Right lung (tissue), 10 donors: ENCODE data around the gene TNPO1. TPM values are rescaled to one million over a fixed set of nuclear protein-coding genes. Genes with fewer than 3 reads are reported as not detected.
"Not testable (repeated sequence)": the region's sequence is repeated elsewhere in the genome, so short reads cannot be mapped to it uniquely, and the experiment has no call there.

Source experiments
- DNase-seq, 2 donors: peaks; one replicate each; pipeline ENCODE4 v3.0.0-alpha.2; 2013
- long read RNA-seq, 8 donors: transcript quantifications; one replicate each; lab custom pipeline, GENCODE V29; 2026
- polyA plus RNA-seq, 5 donors: library from polyadenylated mRNA; unstranded; fragments of 120-200 nt; gene quantifications; one replicate each; pipeline versions ENCODE4 v1.2.1 to v1.2.3, GENCODE V29; 2013; ENCODE audit warnings: inconsistent platforms in 1 of 5, low replicate concordance in 1 of 5; ENCODE audit not compliant: insufficient read length in 5 of 5, insufficient read depth in 1 of 5

Gene TNPO1
- polyA plus RNA-seq = 10 to 100 TPM; 49.2 to 97.1 (median 88.9) TPM
- long read RNA-seq, donor 1, full-length matches to known transcripts = 7 of 7 reads
- long read RNA-seq, donor 1, partial matches to known transcripts = 0 of 7 reads
- long read RNA-seq, donor 1, other reads (novel, unspliced or antisense) = 0 of 7 reads
- long read RNA-seq, donor 2, full-length matches to known transcripts = 1 of 25 reads
- long read RNA-seq, donor 2, partial matches to known transcripts = 24 of 25 reads
- long read RNA-seq, donor 2, other reads (novel, unspliced or antisense) = 0 of 25 reads
- long read RNA-seq, donor 3, full-length matches to known transcripts = 6 of 6 reads
- long read RNA-seq, donor 3, partial matches to known transcripts = 0 of 6 reads
- long read RNA-seq, donor 3, other reads (novel, unspliced or antisense) = 0 of 6 reads
- long read RNA-seq, donor 4, full-length matches to known transcripts = 6 of 6 reads
- long read RNA-seq, donor 4, partial matches to known transcripts = 0 of 6 reads
- long read RNA-seq, donor 4, other reads (novel, unspliced or antisense) = 0 of 6 reads
- long read RNA-seq, donor 5, full-length matches to known transcripts = 3 of 3 reads
- long read RNA-seq, donor 5, partial matches to known transcripts = 0 of 3 reads
- long read RNA-seq, donor 5, other reads (novel, unspliced or antisense) = 0 of 3 reads
- long read RNA-seq, donor 6, full-length matches to known transcripts = 6 of 6 reads
- long read RNA-seq, donor 6, partial matches to known transcripts = 0 of 6 reads
- long read RNA-seq, donor 6, other reads (novel, unspliced or antisense) = 0 of 6 reads
- long read RNA-seq, donor 7, full-length matches to known transcripts = 6 of 6 reads
- long read RNA-seq, donor 7, partial matches to known transcripts = 0 of 6 reads
- long read RNA-seq, donor 7, other reads (novel, unspliced or antisense) = 0 of 6 reads
- long read RNA-seq, donor 8, full-length matches to known transcripts = 2 of 2 reads
- long read RNA-seq, donor 8, partial matches to known transcripts = 0 of 2 reads
- long read RNA-seq, donor 8, other reads (novel, unspliced or antisense) = 0 of 2 reads

DNA sequence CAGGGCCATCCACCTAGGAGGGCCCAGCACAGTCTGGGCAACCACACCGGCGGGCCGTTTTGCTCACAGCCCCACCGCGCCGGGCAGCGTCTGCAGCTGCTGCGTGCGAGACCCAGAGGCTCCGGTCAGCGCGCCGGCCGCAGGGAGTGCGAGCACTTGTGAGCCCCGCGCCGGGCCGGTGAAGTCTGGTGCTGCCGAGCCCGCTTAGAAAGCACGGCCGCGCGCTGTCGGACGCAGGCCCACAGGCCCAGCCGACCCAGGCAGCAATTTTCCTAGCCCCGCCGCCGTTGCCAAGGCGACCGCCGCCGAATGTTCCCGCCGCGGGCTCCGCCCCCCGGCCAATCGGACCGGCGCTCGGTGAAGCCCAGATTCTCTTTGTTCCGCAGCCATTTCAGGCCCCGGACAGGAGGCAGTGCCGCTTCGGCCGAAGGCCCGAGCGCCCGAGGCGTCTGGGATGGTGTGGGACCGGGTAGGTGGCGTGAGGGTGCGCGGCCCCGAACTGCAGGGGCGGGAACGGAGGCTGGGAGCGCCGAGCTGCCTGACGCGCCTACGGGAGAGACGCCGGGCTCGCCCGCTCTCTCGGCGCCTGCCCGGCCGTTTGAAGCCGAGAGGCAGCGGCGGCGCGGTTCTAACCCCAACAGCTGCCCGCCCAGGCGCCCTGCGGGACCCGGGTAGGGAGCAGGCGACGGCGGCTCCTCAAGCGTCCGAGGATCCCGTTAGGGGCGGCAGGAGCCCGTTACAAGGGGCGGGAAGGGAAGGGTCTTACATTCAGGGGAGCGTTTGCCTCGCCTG lies at the start of gene TNPO1:
Gene TNPO1, plus strand, starts transcription at position 378 of the 792 bp plus-strand sequence. Its CDS starts 77 bp downstream, at position 455.
- peak; percentile 94 to 95 for DNase-seq

DNA sequence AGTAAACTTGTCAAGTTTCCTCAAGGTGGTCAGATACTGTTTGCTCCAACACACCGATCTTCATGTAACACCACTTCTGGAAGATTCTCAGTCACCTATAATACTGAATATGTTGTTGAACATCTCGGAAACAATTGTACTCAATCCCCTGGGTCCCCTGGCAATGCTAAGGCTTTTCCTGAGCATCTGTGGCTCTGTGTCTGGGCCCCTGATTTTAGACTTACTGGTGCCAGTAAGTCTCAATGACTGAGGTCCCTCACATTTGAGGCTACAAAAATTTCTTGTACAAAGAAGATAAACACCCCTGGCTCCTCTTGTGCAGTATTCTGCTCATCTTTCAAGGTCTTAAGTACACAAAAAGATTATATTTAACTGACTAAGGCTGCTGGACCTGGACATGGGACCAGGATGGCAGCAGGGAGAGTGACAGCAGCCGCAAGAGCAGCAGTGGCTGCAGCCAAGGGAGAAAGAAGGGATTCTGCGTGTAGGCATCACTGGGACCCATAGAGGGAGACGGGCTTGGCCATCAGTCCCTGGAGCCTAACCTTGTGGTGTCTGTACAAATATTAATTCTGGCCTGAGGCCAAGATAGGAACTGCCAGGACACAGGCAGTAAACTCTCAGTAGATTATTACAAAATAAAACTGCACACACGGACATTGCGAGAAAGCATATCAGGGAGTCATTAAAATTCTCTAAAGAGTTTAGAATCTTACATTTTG lies 49.0 kb upstream of the TNPO1 start:
- DNase-seq = peak in 1 of 2 donors; percentile 10

DNA sequence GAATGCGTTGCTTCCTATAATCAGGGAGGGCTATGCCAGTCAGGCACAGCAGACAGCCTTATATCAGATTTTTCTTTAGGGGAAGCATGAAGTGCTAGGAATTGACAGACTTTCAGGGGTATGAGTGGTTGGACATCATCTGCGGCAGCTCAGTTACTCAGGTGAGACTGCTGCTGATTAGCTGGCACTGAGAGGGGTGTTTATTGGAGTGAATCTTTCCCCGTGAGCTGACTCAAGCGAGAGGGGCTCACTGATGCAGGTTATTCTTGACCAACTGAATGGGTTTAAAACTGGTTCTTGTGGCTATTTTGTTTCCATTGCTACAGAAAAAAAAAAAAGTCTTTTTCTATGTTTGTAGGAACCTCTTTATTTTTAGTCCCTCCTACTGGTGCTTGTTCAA lies 46.2 kb upstream of the TNPO1 start:
- no peak for DNase-seq

DNA sequence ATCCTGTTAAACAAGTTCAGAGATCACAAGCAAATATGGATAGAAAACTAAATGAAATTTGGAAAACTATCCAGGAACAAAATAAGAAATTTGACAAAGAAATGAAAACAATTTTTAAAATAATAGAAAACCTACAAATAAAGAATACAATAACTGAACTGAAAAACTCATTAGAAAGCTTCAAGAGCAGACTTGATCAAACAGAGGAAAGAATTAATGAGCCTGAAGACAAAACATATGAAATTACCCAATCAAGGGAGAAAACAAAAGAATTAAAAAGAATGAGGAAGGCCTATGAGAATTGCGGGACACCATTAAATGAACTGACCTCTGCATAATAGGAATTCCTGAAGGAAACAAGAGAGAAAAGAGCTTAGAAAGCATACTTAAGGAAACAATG lies 39.8 kb upstream of the TNPO1 start:
- DNase-seq = no peak

DNA sequence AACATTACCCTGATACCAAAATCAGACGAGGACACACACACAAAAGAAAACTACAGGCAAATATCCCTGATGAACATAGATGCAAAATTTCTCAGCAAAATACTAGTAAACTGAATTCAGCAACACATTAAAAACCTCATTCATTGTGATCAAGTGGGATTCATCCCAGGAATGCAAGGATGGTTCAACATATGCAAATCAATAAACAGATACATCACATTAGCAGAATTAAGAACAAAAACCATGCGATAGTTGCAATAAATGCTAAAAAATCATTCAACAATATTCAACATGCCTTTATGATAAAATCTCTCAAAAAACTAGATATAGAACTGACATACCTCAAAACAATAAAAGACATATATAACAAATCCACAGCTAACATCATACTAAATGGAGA lies 36.9 kb upstream of the TNPO1 start:
- DNase-seq = no peak

DNA sequence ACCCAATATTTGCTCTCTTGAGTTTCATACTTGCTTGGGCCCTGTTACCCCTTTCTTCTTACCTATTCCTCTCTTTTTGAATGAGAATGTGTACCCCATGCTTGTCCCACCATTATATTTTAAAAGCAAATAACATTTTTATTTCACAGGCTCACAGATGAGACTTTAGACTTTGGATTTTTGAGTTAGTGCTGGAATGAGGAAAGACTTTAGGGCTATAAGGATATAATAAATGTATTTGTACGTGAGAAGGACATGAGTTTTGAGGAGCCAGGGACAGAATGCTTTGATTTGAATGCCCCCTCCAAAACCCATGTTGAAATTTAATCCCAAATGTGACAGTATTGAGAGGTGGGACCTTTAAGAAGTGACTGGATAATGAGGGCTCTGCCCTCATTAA lies 33.1 kb upstream of the TNPO1 start:
- no peak for DNase-seq

DNA sequence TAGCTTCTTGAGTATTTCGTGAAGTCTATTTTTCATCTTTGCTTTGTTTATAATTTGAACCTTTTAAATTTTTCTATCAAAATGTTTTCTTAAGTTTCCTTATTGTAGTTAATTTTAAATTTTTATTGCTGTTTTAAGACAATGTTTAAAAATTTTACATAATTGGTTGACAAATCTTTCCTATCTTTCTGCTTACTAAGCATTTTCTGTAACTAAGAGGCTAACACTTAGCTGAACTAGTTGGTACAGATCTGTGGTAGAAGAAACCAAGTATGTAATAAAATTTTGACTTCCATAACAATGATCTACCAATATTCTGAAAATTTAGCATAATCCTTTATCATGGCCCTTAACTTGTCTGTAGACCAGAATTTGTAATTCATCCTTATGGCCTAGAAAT lies 32.3 kb upstream of the TNPO1 start:
- no peak for DNase-seq

DNA sequence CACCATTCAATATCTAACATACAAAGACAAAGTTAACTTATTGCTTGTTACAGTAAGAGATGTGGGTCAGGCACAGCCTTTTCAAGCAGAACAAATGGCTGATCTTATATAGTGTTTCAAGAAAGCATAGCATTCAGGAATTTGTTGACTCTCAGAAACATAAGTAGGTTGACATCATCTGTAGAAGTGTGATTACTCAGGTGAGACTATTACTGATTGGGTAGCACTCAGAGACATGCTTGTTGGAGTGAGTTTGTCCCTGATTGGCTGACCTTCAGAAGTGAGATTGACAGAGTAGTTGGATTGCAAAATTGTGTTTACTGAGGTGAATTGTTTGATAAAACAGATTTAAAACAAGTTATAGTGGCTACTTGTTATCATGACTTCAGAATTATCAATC lies 30.7 kb upstream of the TNPO1 start:
- no peak for DNase-seq

DNA sequence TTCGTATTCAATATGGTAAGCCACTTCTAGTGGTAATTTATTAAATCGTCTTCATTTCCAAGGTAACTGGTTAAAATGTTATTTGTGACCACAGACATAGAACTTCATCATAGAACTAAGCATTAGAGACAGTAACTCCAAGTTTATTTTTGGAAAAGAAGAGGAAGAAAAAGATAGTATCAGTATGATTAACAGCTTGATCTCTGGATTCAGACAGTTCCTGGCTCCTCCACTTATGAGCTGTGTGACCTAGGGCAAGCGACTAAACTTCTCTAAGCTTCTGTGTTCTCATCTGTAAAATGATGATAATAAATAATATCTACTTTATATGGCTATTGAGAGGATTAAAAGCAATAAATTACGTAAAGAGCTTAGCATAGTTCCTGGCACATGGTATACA lies 29.8 kb upstream of the TNPO1 start:
- DNase-seq = no peak

DNA sequence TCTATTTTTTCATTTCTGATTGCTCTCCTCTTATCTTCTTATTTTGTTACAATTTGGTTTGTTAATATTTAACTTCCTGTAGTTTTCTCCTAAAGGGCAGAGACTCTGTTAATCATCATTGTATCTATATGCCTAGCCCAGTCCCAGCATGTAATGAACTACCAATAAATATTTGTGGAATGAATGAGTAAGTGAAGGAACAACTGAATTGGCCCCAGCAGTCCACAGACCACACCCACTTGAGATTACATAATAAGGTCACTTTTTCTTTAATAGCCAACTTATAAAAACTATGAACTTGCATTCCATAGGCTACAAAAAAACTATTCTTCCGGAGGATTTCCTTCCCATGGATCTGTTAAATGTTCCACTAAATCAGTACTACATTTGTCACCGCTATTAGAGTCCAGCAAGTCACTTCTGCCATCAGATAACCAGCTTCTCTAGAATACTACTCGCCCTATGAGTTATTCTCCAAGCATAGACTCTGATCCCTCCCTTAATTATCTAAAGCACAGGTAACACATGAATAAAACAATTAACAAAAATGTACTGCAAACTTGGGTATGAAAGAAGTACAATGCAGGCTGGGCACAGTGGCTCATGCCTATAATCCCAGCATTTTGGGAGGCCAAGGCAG lies 27.5 kb upstream of the TNPO1 start:
- no peak for DNase-seq

DNA sequence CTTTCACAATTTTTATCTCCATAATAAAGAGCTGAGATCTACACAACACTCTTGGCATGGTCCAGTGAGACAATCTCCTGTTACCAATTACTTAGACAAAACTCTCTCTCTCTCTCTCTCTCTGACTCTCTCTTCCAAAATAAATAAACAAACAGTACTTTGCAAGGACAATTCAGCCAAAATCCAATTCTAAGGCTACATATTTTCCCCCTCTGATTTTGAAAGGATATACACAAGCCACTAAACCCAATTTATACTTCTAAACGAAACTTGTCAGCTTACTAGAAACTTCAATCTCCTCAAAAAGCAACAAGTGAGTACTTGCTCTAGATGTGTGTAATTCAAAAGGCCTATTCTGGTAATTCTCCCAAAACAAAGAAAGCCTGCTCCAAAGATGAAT lies 26.3 kb upstream of the TNPO1 start:
- DNase-seq = no peak

DNA sequence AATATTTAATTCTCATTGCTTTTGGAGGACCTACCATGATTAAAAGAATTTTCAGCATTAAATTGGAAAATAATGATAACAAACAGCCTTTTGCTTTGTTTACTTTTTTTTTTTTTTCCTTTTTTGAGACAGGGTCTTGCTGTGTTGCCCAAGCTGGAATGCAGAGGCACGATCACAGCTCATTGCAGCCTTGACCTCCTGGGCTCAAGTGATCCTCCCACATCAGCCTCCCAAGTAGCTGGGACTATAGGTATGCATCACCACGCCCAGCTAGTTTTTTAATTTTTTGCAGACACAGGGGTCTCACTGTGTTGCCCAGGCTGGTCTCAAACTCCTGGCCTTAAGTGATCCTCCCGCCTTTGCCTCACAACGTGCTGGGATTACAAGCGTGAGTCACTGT lies 23.8 kb upstream of the TNPO1 start:
- not testable (repeated sequence) for DNase-seq

DNA sequence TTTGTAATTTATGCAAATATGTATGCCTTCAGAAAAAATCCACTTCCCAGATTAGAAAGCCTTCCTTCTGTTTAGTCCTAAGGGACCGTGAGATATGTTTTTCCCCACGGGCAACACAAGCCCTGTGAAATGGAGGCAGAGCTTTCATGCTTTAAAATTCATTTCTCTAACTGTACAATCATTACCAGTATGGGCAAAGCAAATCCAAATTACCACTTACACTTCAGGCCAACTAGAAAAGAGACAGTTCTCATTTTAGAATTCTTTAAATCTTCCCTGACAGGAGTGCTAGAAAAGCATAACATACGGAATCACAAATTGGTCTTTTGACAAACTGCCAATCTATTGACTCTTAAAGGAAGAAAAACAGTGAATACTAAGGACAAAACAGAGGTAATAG lies 20.5 kb upstream of the TNPO1 start:
- DNase-seq = no peak

DNA sequence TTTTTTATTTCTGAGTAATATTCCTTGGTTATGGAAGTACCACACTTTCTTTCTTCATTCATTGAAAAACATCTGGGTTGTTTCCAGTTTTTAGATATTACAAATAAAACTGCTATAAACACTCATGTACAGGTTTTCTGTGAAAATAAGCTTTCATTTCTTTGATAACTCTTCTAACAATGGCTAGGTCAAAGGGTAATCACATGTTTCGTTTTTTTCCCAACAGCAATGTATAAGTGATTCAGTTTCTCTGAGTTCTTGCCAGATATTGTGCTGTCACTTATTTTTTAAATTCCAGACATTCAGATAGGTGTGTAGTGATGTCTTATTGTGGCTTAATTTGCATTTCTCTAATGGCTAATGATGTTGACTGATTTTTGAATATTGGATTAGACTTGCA lies 16.7 kb upstream of the TNPO1 start:
- no peak for DNase-seq

DNA sequence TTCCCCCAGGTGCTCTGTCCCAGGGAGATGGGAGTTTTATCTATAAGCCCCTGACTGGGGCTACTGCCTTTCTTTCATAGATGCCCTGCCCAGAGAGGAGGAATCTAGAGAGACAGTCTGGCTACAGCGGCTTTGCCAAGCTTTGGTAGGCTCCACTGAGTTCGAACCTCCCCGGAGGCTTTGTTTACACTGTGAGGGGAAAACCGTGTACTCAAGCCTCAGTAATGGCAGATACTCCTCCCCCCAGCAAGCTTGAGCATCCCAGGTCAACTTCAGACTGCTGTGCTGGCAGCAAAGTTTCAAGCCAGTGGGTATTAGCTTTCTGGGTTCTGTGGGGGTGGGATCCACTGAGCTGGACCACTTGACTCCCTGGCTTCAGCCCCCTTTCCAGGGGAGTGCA lies 7.8 kb upstream of the TNPO1 start:
- DNase-seq = not testable (repeated sequence)

DNA sequence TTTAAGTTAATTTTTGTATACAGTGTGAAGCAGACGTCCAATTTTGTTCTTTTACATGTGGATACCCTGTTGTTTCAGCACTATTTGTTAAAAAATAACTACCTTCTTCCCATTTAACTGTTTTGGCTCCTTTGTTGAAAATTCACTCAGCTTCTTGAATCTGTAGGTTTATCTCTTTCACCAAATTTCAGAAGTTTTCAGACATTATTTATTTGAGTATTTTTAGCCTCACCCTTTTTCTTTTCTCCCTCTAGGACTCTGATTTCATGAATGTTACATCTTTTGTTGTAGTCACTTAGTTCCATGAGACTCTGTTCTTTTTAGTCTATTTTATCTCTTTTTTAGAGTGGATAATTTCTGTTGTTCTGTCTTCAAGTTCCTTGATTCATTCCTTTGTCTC lies 4.6 kb upstream of the TNPO1 start:
- DNase-seq = no peak

DNA sequence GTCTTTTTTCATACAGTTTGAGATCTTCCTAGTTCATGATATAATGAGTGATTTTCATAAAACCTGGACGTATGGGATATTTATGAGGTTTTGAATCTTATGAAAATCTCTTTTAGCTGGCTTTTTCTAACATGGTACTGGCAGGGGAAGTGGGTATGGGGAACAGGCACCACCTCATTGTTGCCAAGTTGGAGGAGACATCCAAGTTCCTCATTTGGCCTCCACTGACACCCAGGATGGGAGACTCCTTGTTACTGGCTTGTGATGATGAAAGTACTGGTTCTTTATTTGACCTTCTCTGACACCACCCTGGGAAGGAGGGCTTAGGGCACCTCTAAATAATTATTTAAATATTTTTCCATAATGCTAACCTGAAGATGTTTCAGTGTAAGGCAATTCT lies 4.0 kb upstream of the TNPO1 start:
- no peak for DNase-seq

DNA sequence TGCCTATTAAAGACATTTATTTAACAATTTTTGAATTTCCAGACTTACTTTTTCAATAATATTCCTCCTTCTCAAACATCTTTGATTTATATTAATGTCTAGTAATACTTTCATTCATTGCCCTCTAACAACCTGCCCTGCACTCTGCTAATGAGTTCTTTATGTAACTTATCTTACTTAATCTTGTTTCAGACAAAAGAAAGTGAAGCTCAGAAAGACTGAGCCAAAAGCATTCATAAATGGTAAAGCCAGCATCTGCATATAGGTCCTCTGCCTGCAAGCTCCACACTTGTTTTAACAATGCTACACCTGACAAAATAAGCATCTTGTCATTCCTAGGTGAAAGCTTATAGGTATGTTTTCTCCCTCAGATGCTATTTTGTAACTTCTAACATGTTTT lies 2.4 kb upstream of the TNPO1 start:
- no peak for DNase-seq

DNA sequence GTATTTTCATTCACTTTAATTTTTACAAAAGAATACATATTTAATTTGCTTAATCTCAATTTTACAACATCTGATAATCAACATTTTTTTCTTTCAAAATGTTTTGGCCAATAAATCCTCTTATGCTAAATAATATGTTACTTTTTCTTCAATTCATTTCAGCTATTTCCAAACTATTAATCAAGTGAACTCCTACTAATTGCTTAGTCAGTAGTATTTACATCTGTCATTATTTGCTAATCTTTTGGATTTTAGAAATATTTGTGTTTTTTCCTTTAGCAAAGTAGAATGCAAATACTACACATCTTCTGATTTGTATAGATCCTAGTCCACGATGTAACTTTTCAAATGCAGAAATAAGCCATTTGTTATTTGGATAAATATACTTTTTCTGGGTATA lies 1.6 kb upstream of the TNPO1 start:
- DNase-seq = no peak

DNA sequence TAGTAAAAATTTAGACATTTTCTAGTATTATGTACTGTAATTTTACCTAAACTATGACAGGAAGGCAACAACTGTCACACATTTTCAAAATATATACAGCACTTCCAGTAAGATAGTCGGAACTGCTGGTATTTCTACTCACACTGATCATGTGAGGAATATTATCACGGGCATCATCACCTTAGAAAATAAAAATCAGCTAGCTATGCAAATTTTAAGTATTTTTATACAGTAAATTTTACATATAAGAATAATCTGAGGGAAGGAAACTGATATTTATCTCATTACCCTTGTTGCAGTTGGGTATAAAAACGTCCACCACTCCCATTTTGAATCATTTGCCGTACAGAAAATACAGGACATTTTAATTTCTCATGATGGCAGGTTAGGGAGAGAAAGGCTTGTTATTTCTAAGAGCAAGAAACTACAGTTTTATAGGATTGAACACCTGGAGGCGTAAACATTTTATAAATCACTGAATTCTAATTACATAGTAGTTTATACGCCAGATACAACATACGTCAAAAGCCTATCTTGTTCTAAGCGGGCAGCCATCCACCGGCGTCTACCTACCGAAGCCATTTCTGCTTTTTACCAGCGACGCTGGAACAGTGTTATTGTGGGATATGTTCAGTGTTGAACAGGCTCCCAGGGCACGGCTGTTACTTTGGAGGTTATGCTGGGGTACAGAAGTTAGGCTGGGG lies 729 bp upstream of the TNPO1 start:
- DNase-seq = peak in 1 of 2 donors; percentile 18
